GM12891 (cell line): ENCODE data around the gene GREB1.

ENCODE experiments used
- DNase-seq: peaks from one replicate; pipeline ENCODE4 v3.0.0; 2011; ENCODE audit warnings: low spot score; ENCODE audit not compliant: insufficient read length
- FAIRE-seq: peaks from 2 replicates; lab custom pipeline; 2011; peaks lifted over from hg19 to GRCh38; lab: Jason Lieb, UNC
- PAX5 ChIP-seq: IDR thresholded peaks from 2 replicates; pipeline ENCODE4 v1.6.1; 2011; ENCODE audit warnings: low read length, moderate library complexity, mild to moderate bottlenecking; ENCODE audit not compliant: insufficient read depth, severe bottlenecking
- POLR2A ChIP-seq: IDR thresholded peaks from 2 replicates; pipeline ENCODE4 v1.6.1; 2011; ENCODE audit warnings: low read depth, low read length, control low read depth
- POLR2AphosphoS5 ChIP-seq: IDR thresholded peaks from 2 replicates; pipeline ENCODE4 v1.6.1; 2011; ENCODE audit warnings: low read depth, low read length, control low read depth
- POU2F2 ChIP-seq: IDR thresholded peaks from 2 replicates; pipeline ENCODE4 v1.6.1; 2011; ENCODE audit warnings: low read depth, mild to moderate bottlenecking, control low read depth, low read length, moderate library complexity
- SPI1 ChIP-seq: IDR thresholded peaks from 2 replicates; pipeline ENCODE4 v1.6.1; 2011; ENCODE audit warnings: low read depth, low read length, control low read depth
- TAF1 ChIP-seq: IDR thresholded peaks from 2 replicates; pipeline ENCODE4 v1.6.1; 2011; ENCODE audit warnings: low read depth, low read length, control low read depth

The GREB1 gene

DNA sequence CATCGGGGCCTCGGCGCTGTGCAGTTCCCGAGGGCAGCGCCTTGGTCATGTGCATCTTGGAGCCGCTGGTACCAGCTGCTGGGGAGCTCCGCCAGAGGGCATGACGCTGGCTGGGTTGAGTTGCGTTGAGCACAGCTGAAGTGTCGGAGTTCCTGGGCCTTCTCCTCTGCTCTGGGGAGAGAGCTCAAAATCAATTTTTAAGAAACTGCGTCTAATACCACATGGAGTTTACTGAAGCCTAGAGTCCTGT, 48.7 kb downstream of the GREB1 start:
- FAIRE-seq: no peak
- DNase-seq: no peak
- no peak for TF ChIP-seq POU2F2
- TF ChIP-seq TAF1: no peak
- TF ChIP-seq POLR2A: no peak
- TF ChIP-seq SPI1: no peak

DNA sequence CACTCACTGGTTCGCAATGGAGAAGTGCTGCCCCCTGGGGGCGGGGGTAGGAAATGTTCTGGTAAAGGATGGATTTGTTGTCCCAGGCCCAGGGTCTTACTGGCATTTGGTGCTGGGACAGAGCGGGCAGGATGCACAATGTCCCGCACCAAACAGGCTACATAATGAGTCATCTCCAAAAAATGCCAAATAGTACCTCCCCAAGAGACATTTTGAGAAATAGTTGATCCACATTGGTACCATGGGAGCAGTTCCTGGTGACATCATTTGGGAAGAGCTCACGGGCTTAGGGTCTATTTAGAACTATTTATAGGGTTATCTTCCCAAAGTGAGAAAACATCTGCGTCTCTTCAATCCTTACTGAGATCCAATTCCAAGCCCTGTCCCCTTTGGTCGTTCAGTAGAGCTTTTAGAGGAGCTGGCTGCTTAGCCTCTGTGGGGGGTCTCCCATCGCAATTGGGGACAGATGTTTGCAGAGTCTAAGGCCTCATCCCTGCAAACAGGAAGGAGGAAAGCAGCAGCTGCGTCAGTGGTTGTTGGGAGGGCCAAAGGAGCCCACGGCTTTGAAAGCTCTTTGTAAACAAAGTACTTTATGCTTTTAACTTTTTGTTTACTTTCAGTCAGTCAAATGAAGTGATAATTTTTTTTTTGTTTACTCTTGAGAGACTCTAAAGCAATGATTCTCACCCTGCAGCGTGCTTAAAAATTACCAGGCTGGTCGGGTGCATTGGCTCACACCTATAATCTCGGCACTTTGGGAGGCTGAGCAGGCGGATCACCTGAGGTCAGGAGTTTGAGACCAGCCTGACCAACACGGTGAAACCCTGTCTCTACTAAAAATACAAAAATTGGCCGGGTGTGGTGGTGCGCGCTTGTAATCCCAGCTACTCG, 49.3 kb downstream of the GREB1 start:
- TF ChIP-seq POLR2AphosphoS5 (no peak), TAF1 (no peak), SPI1 (no peak), PAX5 (no peak), POLR2A (no peak), POU2F2 (no peak)
- peak; percentile 61 for DNase-seq
- FAIRE-seq: peak; percentile 50

GRCh38 chr2:11583840-11584524, 50.1 kb downstream of the GREB1 start:
- TF ChIP-seq POLR2AphosphoS5 (no peak), POU2F2 (peak; percentile 63; the same call in 1 of the 2 replicates)
- FAIRE-seq (peak; percentile 92), DNase-seq (peak; percentile 77)

DNA sequence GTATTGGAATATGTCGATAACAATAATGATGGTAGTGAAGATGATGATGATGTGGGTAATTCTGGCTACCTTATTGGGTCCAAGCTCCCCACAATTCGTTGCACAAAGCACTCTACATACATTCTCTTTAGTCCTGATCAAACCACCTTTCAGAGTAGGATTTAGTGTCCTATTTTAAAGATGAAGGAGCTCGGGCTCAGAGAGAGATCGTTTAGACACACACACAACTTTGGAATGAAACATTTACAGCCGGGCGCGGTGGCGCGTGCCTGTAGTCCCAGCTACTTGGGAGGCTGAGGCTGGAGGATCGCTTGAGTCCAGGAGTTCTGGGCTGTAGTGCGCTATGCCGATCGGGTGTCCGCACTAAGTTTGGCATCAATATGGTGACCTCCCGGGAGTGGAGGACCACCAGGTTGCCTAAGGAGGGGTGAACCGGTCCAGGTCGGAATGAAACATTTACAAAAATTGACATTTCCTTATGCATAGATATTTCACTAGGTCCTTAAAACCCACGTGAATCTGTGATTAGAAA, 50.7 kb downstream of the GREB1 start:
- no peak for DNase-seq
- no peak for TF ChIP-seq POLR2AphosphoS5
- no peak for TF ChIP-seq PAX5
- no peak for TF ChIP-seq POLR2A
- no peak for TF ChIP-seq POU2F2
- TF ChIP-seq TAF1: no peak
- no peak for TF ChIP-seq SPI1
- no peak for FAIRE-seq

DNA sequence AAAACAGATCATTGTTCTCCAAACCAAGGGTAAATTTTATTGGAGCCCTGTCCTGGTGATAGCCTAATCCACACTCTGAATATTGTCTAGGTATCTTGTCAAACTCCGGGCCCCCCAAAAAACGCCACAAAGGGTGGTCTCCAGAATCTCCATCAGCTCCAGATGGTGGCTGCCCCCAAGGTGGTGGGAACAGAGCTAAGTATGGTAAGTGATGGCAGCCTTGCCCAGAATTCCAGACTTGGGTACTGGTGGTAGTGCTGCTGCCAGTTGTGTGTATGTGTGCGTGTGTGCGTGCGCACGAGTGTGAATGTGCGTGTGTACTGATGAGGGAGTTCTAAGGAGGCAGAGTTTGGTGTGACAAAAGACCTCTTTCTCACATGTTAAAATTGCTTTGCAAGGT, 51.2 kb downstream of the GREB1 start:
- TF ChIP-seq PAX5 (no peak), TAF1 (no peak), SPI1 (no peak), POLR2AphosphoS5 (no peak), POLR2A (no peak), POU2F2 (no peak)
- FAIRE-seq (no peak), DNase-seq (no peak)

DNA sequence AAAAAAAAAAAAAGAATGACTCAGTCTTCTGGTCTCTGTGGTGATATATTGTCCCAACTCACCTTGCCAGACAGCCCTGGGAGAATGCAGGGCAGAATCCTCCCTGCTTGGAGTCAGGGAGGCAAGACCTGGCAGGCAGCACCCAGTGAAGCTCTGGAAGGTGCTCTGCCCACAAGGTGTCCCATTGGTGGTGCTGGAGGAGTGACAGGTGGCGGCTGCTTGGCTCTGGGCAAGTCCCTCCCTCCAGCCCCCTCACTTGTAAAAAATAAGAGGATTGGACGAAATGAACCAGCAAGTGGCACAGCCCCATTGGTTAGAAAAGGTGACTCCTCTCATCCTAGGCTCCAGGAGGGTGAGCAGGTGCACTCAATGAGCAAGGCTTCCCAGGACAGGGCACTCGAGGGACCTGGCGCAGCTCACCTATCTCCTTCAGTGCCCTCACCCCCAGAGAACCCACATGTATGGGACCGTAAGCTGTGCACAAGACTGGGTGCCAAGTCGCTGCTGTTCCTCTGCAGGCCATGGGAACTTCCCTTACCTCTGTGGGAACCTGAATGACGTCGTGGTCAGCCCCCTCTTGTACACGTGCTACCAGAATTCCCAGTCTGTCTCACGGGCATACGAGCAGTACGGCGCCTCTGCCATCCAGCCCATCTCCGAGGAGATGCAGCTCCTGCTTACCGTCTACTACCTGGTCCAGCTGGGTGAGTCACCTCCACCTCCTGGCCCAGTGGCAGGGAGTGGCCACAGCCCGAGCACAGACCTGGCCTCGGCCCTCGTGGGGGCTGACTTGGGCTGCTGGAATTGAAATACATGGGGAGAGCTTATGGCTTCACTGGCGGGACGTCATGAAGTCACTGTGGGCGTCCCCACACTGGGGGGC, 54.6 kb downstream of the GREB1 start:
- no peak for DNase-seq
- no peak for FAIRE-seq
- TF ChIP-seq POLR2A (no peak), POLR2AphosphoS5 (no peak)

DNA sequence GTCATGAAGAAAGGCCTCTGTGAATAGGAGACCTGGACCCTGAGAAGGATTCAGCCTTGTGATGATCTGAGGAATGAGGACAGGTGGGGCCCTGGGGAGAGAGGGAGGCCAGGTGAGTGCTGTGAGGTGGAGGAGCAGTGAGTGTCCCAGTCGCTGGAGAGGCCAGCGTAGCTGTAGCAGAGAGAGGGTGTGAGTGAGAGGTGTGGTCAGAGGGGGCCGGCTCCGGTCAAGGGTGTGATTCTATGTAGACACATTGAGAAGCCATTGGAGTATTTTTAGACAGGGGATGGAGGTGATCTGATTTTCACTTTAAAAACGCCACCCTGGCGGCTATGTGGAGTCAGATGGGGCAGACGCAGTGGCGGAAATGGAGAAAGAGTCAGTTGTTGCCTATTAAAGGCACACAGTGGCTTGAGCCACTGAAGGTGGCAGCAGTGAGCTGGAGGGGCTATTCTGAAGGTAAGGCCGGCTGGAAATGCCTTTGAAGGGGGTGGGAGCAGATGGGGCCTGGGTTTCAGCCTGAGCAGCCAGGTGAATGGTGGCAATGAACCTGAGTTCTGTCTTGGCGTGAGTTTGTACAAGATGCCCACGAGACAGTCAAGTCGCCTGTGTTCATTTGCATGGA, 55.6 kb downstream of the GREB1 start:
- no peak for FAIRE-seq
- no peak for TF ChIP-seq TAF1
- no peak for TF ChIP-seq POLR2AphosphoS5
- no peak for TF ChIP-seq POLR2A
- no peak for TF ChIP-seq PAX5
- TF ChIP-seq SPI1: no peak
- TF ChIP-seq POU2F2: no peak
- DNase-seq: no peak

- no peak for TF ChIP-seq POLR2AphosphoS5
- no peak for TF ChIP-seq POU2F2
- TF ChIP-seq POLR2A: no peak
- TF ChIP-seq PAX5: no peak
- TF ChIP-seq SPI1: no peak
- TF ChIP-seq TAF1: no peak
- DNase-seq (no peak), FAIRE-seq (no peak)
Measured at GRCh38 chr2:11590193-11590592, 56.3 kb downstream of the GREB1 start.

DNA sequence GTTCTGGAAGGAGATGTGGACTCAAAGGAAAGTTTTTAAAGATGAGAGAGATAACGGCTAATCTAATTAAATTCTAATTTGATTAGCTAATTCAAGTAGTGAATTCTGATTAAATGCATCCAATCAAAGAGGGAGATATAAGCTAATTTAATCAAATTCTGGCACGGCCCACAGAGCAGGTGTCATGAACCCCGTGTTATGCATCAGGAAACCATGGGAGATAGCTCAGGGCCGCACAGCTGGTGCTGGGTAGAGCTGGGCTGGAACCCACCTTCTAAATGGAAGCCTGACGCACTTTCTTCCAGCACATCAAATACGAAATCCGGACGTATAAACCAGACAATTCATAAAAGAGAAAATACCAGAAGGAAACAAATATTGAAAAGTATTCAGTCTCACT, 57.2 kb downstream of the GREB1 start:
- FAIRE-seq: no peak
- TF ChIP-seq POU2F2 (no peak), TAF1 (no peak), PAX5 (no peak), POLR2AphosphoS5 (no peak), SPI1 (no peak), POLR2A (no peak)
- DNase-seq: no peak
